HL-60 (cell line): ENCODE measurements around the gene LMTK2.

Experiments
- DNase-seq, 2 experiments: peaks; one replicate each; pipeline ENCODE4 v3.0.0-alpha.2; 2010 to 2020; ENCODE audit warnings: low read depth in 1 of 2, low spot score in 1 of 2
- H3K27ac ChIP-seq: fragments of 250-450 bp; sonication (Bioruptor Pico); replicated peaks from 2 replicates; pipeline ENCODE4 v1.5.1; 2020; ENCODE audit warnings: mild to moderate bottlenecking, moderate library complexity
- H3K27me3 ChIP-seq: fragments of 250-450 bp; sonication (Bioruptor Pico); 2 replicates; pipeline ENCODE4 v1.5.1; 2021; ENCODE audit warnings: mild to moderate bottlenecking, moderate library complexity; ENCODE audit not compliant: insufficient read depth, poor library complexity, severe bottlenecking
- H3K4me3 ChIP-seq: replicated peaks from 2 replicates; pipeline ENCODE4 v1.5.1; 2011; ENCODE audit warnings: mild to moderate bottlenecking, control low read depth, low read length; ENCODE audit not compliant: insufficient read depth
- CTCF ChIP-seq: IDR thresholded peaks from one replicate; pipeline ENCODE4 v1.5.1; 2011; ENCODE audit warnings: low read length, control low read depth, inconsistent platforms; ENCODE audit not compliant: insufficient read depth
- GABPA ChIP-seq: IDR thresholded peaks from 2 replicates; pipeline ENCODE4 v1.6.1; 2012; ENCODE audit warnings: low read depth
- POLR2AphosphoS5 ChIP-seq: IDR thresholded peaks from 2 replicates; pipeline ENCODE4 v1.6.1; 2012; ENCODE audit warnings: low read depth
- REST ChIP-seq: IDR thresholded peaks from 2 replicates; pipeline ENCODE4 v1.6.1; 2012; ENCODE audit warnings: low read depth; ENCODE audit not compliant: insufficient replicate concordance
- SPI1 ChIP-seq: IDR thresholded peaks from 2 replicates; pipeline ENCODE4 v1.6.1; 2012; ENCODE audit warnings: low read depth, mild to moderate bottlenecking, borderline replicate concordance

Gene LMTK2

GRCh38 chr7:98224701-98225181 lies 118.1 kb downstream of the LMTK2 start:
- Histone ChIP-seq H3K4me3 (no peak overlapping the region), H3K27me3 (no peaks in the 10 kb centered on the region), H3K27ac (no peak overlapping the region)
- no peak for DNase-seq
- TF ChIP-seq SPI1 (no peak), CTCF (no peak)

GRCh38 chr7:98225913-98226614 lies 119.4 kb downstream of the LMTK2 start:
- H3K4me3 ChIP-seq: no peak overlapping the region
- TF ChIP-seq POLR2AphosphoS5 (no peak), GABPA (no peak), REST (no peak), CTCF (no peak)
- no peak for DNase-seq
- H3K27ac ChIP-seq: no peak overlapping the region
- H3K27me3 ChIP-seq: no peaks in the 10 kb centered on the region

- no peak for DNase-seq
- H3K4me3 ChIP-seq: no peak overlapping the region
- no peaks in the 10 kb centered on the region for H3K27me3 ChIP-seq
- TF ChIP-seq REST: no peak
- TF ChIP-seq SPI1: no peak
- no peak for TF ChIP-seq POLR2AphosphoS5
- no peak for TF ChIP-seq GABPA
- TF ChIP-seq CTCF: no peak
- H3K27ac ChIP-seq: no peak overlapping the region
Observed at GRCh38 chr7:98227939-98228338, 121.3 kb downstream of the LMTK2 start.

GRCh38 chr7:98228801-98229200 lies 122.1 kb downstream of the LMTK2 start:
- TF ChIP-seq REST (no peak), GABPA (no peak), CTCF (no peak), SPI1 (no peak), POLR2AphosphoS5 (no peak)
- DNase-seq: no peak
- H3K4me3 ChIP-seq: no peak overlapping the region

More at GRCh38 chr7:98228801-98229200, 122.1 kb downstream of the LMTK2 start:
- Histone ChIP-seq H3K27ac (no peak overlapping the region), H3K27me3 (no peaks in the 10 kb centered on the region)
